Measurements from ENCODE around the gene CRTC1. TPM values are rescaled to one million over a fixed set of nuclear protein-coding genes. Genes with fewer than 3 reads are reported as not detected.
A peak's percentile ranks its signal among the peaks of the same experiment; 100 is the strongest.

CRTC1 gene
- total and polyA plus RNA-seq, 4 donors = 1.5 to 3.5 (median 1.9) TPM

- no peak for TF ChIP-seq RAD21 (IDR thresholded peaks at IDR 0.05)
- no peak for TF ChIP-seq EGR1 (IDR thresholded peaks at IDR 0.05; ENCODE audit: low read depth in 2 of 2)
Observed at GRCh38 chr19:18782559-18783225, 99.2 kb downstream of the CRTC1 start (continued).

- Histone ChIP-seq H3K9me3 (ENCODE audit: control insufficient read depth in 4 of 4, low read length in 3 of 4) (no peaks in the 10 kb centered on the region), H3K27ac (ENCODE audit: low read depth in 1 of 2, low read length in 2 of 2) (no peak overlapping the region), H3K4me3 (ENCODE audit: low read depth in 1 of 3, low read length in 3 of 3) (no peak overlapping the region), H3K36me3 (ENCODE audit: control insufficient read depth in 4 of 4, insufficient read depth in 3 of 4, low read depth in 1 of 4, low read length in 3 of 4) (no peaks in the 10 kb centered on the region), H3K27me3 (ENCODE audit: control insufficient read depth in 4 of 4, insufficient read depth in 4 of 4, low read length in 3 of 4) (peaks cover 0 to 6% (median 3%) of the 10 kb centered on the region in 4 donors), H3K4me1 (ENCODE audit: control insufficient read depth in 4 of 4, insufficient read depth in 4 of 4, low read length in 3 of 4) (peaks cover 0 to 10% (median under 1%) of the 10 kb centered on the region in 4 donors), H3K9ac (ENCODE audit: low read depth in 1 of 2, low read length in 2 of 2) (no peak overlapping the region)
- no peak for DNase-seq (ENCODE audit: low spot score)
- no peak for TF ChIP-seq HNF4G (IDR thresholded peaks at IDR 0.05)
- WGBS = 83% methylated on average over 19 of the region's 19 CpGs
Observed at GRCh38 chr19:18783958-18784785, 100.7 kb downstream of the CRTC1 start.

- DNase-seq (ENCODE audit: low spot score) = no peak
- no peak overlapping the region for H3K9ac ChIP-seq (ENCODE audit: low read depth in 1 of 2, low read length in 2 of 2)
- H3K27ac ChIP-seq (ENCODE audit: low read depth in 1 of 2, low read length in 2 of 2) = no peak overlapping the region
- H3K4me3 ChIP-seq (ENCODE audit: low read depth in 1 of 3, low read length in 3 of 3) = no peak overlapping the region
- WGBS = 86% methylated on average over 16 of the region's 16 CpGs
- TF ChIP-seq NR2F2 (IDR thresholded peaks at IDR 0.05) = no peak
- no peak for TF ChIP-seq RAD21 (IDR thresholded peaks at IDR 0.05)
- no peak for TF ChIP-seq HNF4A (conservative IDR thresholded peaks at IDR 0.05)
- TF ChIP-seq, protein P1, sequence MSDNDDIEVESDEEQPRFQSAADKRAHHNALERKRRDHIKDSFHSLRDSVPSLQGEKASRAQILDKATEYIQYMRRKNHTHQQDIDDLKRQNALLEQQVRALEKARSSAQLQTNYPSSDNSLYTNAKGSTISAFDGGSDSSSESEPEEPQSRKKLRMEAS (IDR thresholded peaks at IDR 0.05) = no peak
- no peak for TF ChIP-seq REST (IDR thresholded peaks at IDR 0.05)
- H3K27me3 ChIP-seq (ENCODE audit: control insufficient read depth in 4 of 4, insufficient read depth in 4 of 4, low read length in 3 of 4) = peaks cover 0 to 8% (median 3%) of the 10 kb centered on the region in 4 donors
- no peaks in the 10 kb centered on the region for H3K36me3 ChIP-seq (ENCODE audit: control insufficient read depth in 4 of 4, insufficient read depth in 3 of 4, low read depth in 1 of 4, low read length in 3 of 4)
- H3K9me3 ChIP-seq (ENCODE audit: control insufficient read depth in 4 of 4, low read length in 3 of 4) = no peaks in the 10 kb centered on the region
- H3K4me1 ChIP-seq (ENCODE audit: control insufficient read depth in 4 of 4, insufficient read depth in 4 of 4, low read length in 3 of 4) = peaks cover 0 to 10% (median 2%) of the 10 kb centered on the region in 4 donors
Observed at GRCh38 chr19:18784786-18785120, 101.3 kb downstream of the CRTC1 start.

GRCh38 chr19:18785179-18786124 is 102.0 kb downstream of the CRTC1 start:
- Histone ChIP-seq H3K9me3 (ENCODE audit: control insufficient read depth in 4 of 4, low read length in 3 of 4) (no peaks in the 10 kb centered on the region), H3K9ac (ENCODE audit: low read depth in 1 of 2, low read length in 2 of 2) (no peak overlapping the region), H3K4me1 (ENCODE audit: control insufficient read depth in 4 of 4, insufficient read depth in 4 of 4, low read length in 3 of 4) (peaks cover 0 to 14% (median 3%) of the 10 kb centered on the region in 4 donors), H3K36me3 (ENCODE audit: control insufficient read depth in 4 of 4, insufficient read depth in 3 of 4, low read depth in 1 of 4, low read length in 3 of 4) (no peaks in the 10 kb centered on the region), H3K4me3 (ENCODE audit: low read depth in 1 of 3, low read length in 3 of 3) (no peak overlapping the region), H3K27ac (ENCODE audit: low read depth in 1 of 2, low read length in 2 of 2) (no peak overlapping the region), H3K27me3 (ENCODE audit: control insufficient read depth in 4 of 4, insufficient read depth in 4 of 4, low read length in 3 of 4) (peaks cover 0 to 8% (median 3%) of the 10 kb centered on the region in 4 donors)
- no peak for TF ChIP-seq RAD21 (IDR thresholded peaks at IDR 0.05)
- TF ChIP-seq NR2F2 (IDR thresholded peaks at IDR 0.05) = no peak
- TF ChIP-seq SP1 (IDR thresholded peaks at IDR 0.05) = no peak
- no peak for TF ChIP-seq HNF4G (IDR thresholded peaks at IDR 0.05)
- no peak for TF ChIP-seq EGR1 (IDR thresholded peaks at IDR 0.05; ENCODE audit: low read depth in 2 of 2)
- TF ChIP-seq TAF1 (conservative IDR thresholded peaks at IDR 0.05) = no peak
- TF ChIP-seq FOXA1 (IDR thresholded peaks at IDR 0.05) = no peak
- WGBS = 13% methylated on average over 65 of the region's 65 CpGs
- peak; percentile 89 for DNase-seq (ENCODE audit: low spot score)

Data from liver (tissue), 9 donors.